HG02610 (cell line): Measurements from ENCODE around the gene GALNT6.
"Not testable (repeated sequence)": the region's sequence is repeated elsewhere in the genome, so short reads cannot be mapped to it uniquely, and the experiment has no call there.

Source experiments
- ATAC-seq: cut with Tn5 transposase; IDR thresholded peaks from one replicate; pipeline ENCODE4 v1.9.1; 2021; ENCODE audit warnings: mild to moderate bottlenecking, moderate library complexity; ENCODE audit not compliant: unreplicated experiment

Gene GALNT6

GRCh38 chr12:51323966-51324895 lies 67.0 kb downstream of the GALNT6 start, which contains the start of gene BIN2:
Gene BIN2, minus strand, starts transcription at chr12:51324174. Its CDS starts 72 bp downstream, at chr12:51324102.
- peak; percentile 68 for ATAC-seq

- ATAC-seq = no peak
These were observed 67.8 kb downstream of the GALNT6 start for GRCh38 chr12:51323317-51323960.

- no peak for ATAC-seq
These were observed 68.8 kb downstream of the GALNT6 start for GRCh38 chr12:51322452-51322851.

- no peak for ATAC-seq
These were observed 69.3 kb downstream of the GALNT6 start for GRCh38 chr12:51321882-51322281.

- no peak for ATAC-seq
These were observed 70.4 kb downstream of the GALNT6 start for GRCh38 chr12:51320695-51321320.

- ATAC-seq = no peak
These were observed 70.9 kb downstream of the GALNT6 start for GRCh38 chr12:51320311-51320694.

- ATAC-seq = no peak
These were observed 72.2 kb downstream of the GALNT6 start for GRCh38 chr12:51318846-51319599.

- ATAC-seq = not testable (repeated sequence)
These were observed 73.0 kb downstream of the GALNT6 start for GRCh38 chr12:51318057-51318806.

- ATAC-seq = no peak
These were observed 79.8 kb downstream of the GALNT6 start for GRCh38 chr12:51311389-51311788.

- no peak for ATAC-seq
These were observed 83.3 kb downstream of the GALNT6 start for GRCh38 chr12:51307655-51308593.

GRCh38 chr12:51306507-51306906 lies 84.7 kb downstream of the GALNT6 start:
- ATAC-seq = no peak
